Testis (tissue), 3 donors: ENCODE data around the gene RUVBL2. TPM values are rescaled to one million over a fixed set of nuclear protein-coding genes. Genes with fewer than 3 reads are reported as not detected.

Source experiments
- DNase-seq: peaks from one replicate; pipeline ENCODE4 v3.0.0-alpha.2; 2019
- H3K27ac ChIP-seq, 2 donors: fragments of 200-600 bp; sonication (generic); one replicate each; pipeline ENCODE4 v1.5.1; 2019
- H3K27me3 ChIP-seq: fragments of 200-600 bp; sonication (generic); one replicate; pipeline ENCODE4 v1.5.1; 2019
- H3K36me3 ChIP-seq: fragments of 200-600 bp; sonication (generic); one replicate; pipeline ENCODE4 v1.5.1; 2017; ENCODE audit warnings: low read depth; ENCODE audit errors: missing control alignments
- H3K4me1 ChIP-seq: fragments of 200-600 bp; sonication (generic); one replicate; pipeline ENCODE4 v1.5.1; 2019
- H3K4me3 ChIP-seq, 2 donors: fragments of 200-600 bp; sonication (generic); one replicate each; pipeline ENCODE4 v1.5.1; 2017 to 2019
- H3K9me3 ChIP-seq: fragments of 200-600 bp; sonication (generic); one replicate; pipeline ENCODE4 v1.5.1; 2017
- CTCF ChIP-seq, 3 experiments: fragments of 450-650 bp in 2 of 3; fragments of 200-600 bp in 1 of 3; sonication (generic) in 1 of 3; IDR thresholded peaks; one replicate each; pipeline ENCODE4 v1.5.1; 2016 to 2019; ENCODE audit warnings: antibody characterized with exemption in 3 of 3, mild to moderate bottlenecking in 2 of 3, moderate library complexity in 1 of 3
- POLR2A ChIP-seq: fragments of 450-650 bp; IDR thresholded peaks from one replicate; pipeline ENCODE4 v1.6.1; 2017; ENCODE audit warnings: antibody characterized with exemption, mild to moderate bottlenecking, moderate library complexity
- WGBS, 2 donors: methylation state at CpG; one replicate each; pipeline ENCODE4 v1.1.5; 2018; 5-methylcytosine and 5-hydroxymethylcytosine counted together
- intact Hi-C: fragments of 100-400 bp; cut with DNase I; formaldehyde crosslinking; loops from one replicate; pipeline ENCODE4 v1.15.1; 2023; ENCODE audit warnings: low total_unique reads
- polyA plus RNA-seq: library from polyadenylated mRNA; stranded (reverse); fragments of 350-450 nt; fragmentation: Illumina TruSeq; extraction: RNeasy Lipid Tissue Mini Kit (QIAGEN cat#74804); gene quantifications from one replicate; pipeline ENCODE4 v1.2.3, GENCODE V29; 2014; ENCODE audit warnings: low read depth, low replicate concordance; ENCODE audit not compliant: insufficient read depth
- total RNA-seq, 2 donors: library from RNA; depleted of rRNA; stranded (reverse); fragments of >200 nt; gene quantifications; one replicate each; pipeline ENCODE4 v1.2.3, GENCODE V29; 2016

The RUVBL2 gene
- total and polyA plus RNA-seq, 3 donors from 2014 or later: 299 to 528 (median 395) TPM

- no peak overlapping the region for H3K4me3 ChIP-seq
- DNase-seq: no peak
- no peaks in the 10 kb centered on the region for H3K36me3 ChIP-seq
- H3K4me1 ChIP-seq: no peaks in the 10 kb centered on the region
- no peaks in the 10 kb centered on the region for H3K9me3 ChIP-seq
- WGBS, 2 donors: 86 to 91% methylated on average over 2 of the region's 2 CpGs
- no peak overlapping the region for H3K27ac ChIP-seq
- TF ChIP-seq CTCF (IDR thresholded peaks at IDR 0.05) (no peak), POLR2A (no peak)
- intact Hi-C loops: loop anchor here (10.0 kb wide), 1 partner anchor 182 kb away; no protein-coding TSS in a partner anchor
- H3K27me3 ChIP-seq: no peaks in the 10 kb centered on the region
Observed at GRCh38 chr19:48977061-48977460, 16.6 kb upstream of the RUVBL2 start.

GRCh38 chr19:48982280-48982679 is 11.4 kb upstream of the RUVBL2 start:
- no peak for DNase-seq
- Histone ChIP-seq H3K36me3 (no peaks in the 10 kb centered on the region), H3K4me1 (no peaks in the 10 kb centered on the region), H3K27ac (no peak overlapping the region), H3K4me3 (no peak overlapping the region), H3K9me3 (no peaks in the 10 kb centered on the region), H3K27me3 (no peaks in the 10 kb centered on the region)
- TF ChIP-seq CTCF (IDR thresholded peaks at IDR 0.05) (no peak), POLR2A (no peak)
- intact Hi-C loops: no loop called here
- 89 to 90% methylated on average over 2 to 9 of the region's 9 CpGs for WGBS, 2 donors

- H3K4me3 ChIP-seq: no peak overlapping the region
- H3K27me3 ChIP-seq: no peaks in the 10 kb centered on the region
- no peak for DNase-seq
- WGBS, 2 donors: 93 to 98% methylated on average over 9 to 13 of the region's 13 CpGs
- no peak for TF ChIP-seq CTCF (IDR thresholded peaks at IDR 0.05)
- no peak for TF ChIP-seq POLR2A
- no peaks in the 10 kb centered on the region for H3K36me3 ChIP-seq
- H3K4me1 ChIP-seq: peaks cover 8% of the 10 kb centered on the region
- no peak overlapping the region for H3K27ac ChIP-seq
- intact Hi-C loops: no loop called here
- no peaks in the 10 kb centered on the region for H3K9me3 ChIP-seq
Observed at GRCh38 chr19:48985711-48986110, 8.0 kb upstream of the RUVBL2 start.

- WGBS, 2 donors: 84 to 94% methylated on average over 3 of the region's 3 CpGs
- H3K4me3 ChIP-seq: no peak overlapping the region
- intact Hi-C loops: no loop called here
- H3K4me1 ChIP-seq: peaks cover 9% of the 10 kb centered on the region
- no peak for TF ChIP-seq CTCF (IDR thresholded peaks at IDR 0.05)
- no peak for TF ChIP-seq POLR2A
- no peak for DNase-seq
- no peaks in the 10 kb centered on the region for H3K9me3 ChIP-seq
- no peak overlapping the region for H3K27ac ChIP-seq
- H3K27me3 ChIP-seq: no peaks in the 10 kb centered on the region
- no peaks in the 10 kb centered on the region for H3K36me3 ChIP-seq
Observed at GRCh38 chr19:48986211-48986610, 7.5 kb upstream of the RUVBL2 start.

- no peak for DNase-seq
- Histone ChIP-seq H3K9me3 (no peaks in the 10 kb centered on the region), H3K27me3 (no peaks in the 10 kb centered on the region), H3K27ac (no peak overlapping the region), H3K4me3 (no peak overlapping the region), H3K36me3 (no peaks in the 10 kb centered on the region), H3K4me1 (peaks cover 20% of the 10 kb centered on the region)
- TF ChIP-seq CTCF (IDR thresholded peaks at IDR 0.05): no peak
- TF ChIP-seq POLR2A: no peak
- WGBS, 2 donors: 90 to 92% methylated on average over 5 to 7 of the region's 7 CpGs
- intact Hi-C loops: no loop called here
Observed at GRCh38 chr19:48987323-48987722, 6.4 kb upstream of the RUVBL2 start.
